ENCODE measurements around the gene FKRP.
"Not testable (repeated sequence)": the region's sequence is repeated elsewhere in the genome, so short reads cannot be mapped to it uniquely, and the experiment has no call there.

Gene FKRP, protein sequence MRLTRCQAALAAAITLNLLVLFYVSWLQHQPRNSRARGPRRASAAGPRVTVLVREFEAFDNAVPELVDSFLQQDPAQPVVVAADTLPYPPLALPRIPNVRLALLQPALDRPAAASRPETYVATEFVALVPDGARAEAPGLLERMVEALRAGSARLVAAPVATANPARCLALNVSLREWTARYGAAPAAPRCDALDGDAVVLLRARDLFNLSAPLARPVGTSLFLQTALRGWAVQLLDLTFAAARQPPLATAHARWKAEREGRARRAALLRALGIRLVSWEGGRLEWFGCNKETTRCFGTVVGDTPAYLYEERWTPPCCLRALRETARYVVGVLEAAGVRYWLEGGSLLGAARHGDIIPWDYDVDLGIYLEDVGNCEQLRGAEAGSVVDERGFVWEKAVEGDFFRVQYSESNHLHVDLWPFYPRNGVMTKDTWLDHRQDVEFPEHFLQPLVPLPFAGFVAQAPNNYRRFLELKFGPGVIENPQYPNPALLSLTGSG

DNA sequence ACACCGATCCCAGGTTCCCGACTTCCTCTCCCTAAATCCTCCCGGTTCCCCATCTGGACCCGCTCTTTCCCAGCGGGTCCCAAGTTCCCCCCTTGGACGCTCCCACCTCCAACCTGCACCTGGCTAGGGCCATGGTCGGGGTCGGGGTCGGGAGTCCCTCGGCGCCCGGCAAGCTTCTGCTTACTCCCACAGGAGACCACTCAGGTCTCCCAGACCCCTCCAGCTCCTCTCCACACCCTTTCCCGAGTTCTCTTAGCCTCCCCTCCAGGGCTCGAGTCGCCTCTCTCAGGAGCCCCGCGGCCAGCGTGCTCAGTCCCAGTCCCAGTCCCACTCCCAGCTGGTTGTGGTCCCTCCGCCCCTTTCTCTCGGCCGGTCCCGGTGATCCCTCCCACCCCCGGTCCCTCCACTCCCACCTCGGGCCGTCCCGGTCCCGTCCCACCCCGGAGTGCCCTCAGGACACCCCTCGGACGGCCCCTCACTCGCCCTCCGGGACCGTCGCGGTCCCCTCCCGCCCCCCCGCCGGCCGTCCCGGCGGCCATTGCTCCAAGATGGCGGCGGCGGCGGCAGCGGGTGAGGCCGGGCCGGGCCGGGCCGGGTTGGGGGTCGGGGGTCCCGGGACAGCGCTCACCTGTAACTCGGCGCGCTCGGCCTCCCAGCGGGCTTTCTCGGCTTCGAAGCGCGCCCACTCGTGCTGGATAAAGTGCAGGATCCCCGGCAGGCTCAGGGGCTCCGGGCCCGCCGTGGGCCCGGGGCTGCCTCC lies at the start of gene FKRP:
Gene FKRP, plus strand, starts transcription at position 537 of the 760 bp plus-strand sequence. CDS start 9,394 bp downstream, outside the sequence.
- DNase-seq: peak; percentile 57

GRCh38 chr19:46696866-46697203 lies 49.0 kb upstream of the FKRP start:
- no peak for DNase-seq

DNA sequence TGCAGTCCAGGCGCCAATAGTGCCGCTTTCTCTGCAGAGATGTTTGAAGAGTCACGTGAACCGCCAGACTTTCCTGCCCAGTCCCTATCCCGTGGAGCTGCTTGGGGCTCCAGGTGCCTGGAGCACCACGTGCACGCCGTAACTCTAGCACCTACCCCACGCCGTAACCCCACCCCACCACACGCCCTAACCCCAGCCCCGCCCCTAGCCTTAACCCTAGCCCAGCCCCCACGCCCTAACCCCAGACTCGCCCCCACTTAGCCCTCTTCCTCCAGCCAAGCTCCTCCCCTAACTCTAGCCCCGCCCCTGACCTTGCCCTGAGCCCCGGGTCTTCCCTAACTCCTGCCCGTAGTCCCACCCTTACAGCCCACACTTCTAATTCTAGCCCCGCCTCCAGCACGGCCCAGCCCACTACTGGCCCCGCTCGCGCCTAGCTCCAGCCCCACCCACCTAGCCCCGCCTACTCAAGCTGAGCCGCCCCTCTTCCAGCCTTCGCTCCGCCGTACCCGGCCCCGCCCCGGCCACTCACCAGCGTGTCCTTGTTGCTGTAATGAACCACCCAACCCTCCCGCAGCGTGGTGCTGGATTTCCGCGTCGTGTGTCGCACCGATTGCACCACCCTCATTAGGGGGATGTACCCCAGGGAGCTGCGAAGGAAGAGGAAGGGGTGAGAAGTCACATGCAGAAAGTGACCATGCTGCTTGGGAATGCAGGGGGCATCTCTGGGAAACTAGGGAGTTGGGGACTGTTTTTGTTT lies 48.5 kb upstream of the FKRP start:
- peak; percentile 90 for DNase-seq

- DNase-seq: no peak
These were observed 47.2 kb upstream of the FKRP start for GRCh38 chr19:46698395-46699321.

- DNase-seq: no peak
These were observed 45.2 kb upstream of the FKRP start for GRCh38 chr19:46700704-46701103.

GRCh38 chr19:46704379-46705076 lies 41.3 kb upstream of the FKRP start:
- peak; percentile 70 for DNase-seq

DNA sequence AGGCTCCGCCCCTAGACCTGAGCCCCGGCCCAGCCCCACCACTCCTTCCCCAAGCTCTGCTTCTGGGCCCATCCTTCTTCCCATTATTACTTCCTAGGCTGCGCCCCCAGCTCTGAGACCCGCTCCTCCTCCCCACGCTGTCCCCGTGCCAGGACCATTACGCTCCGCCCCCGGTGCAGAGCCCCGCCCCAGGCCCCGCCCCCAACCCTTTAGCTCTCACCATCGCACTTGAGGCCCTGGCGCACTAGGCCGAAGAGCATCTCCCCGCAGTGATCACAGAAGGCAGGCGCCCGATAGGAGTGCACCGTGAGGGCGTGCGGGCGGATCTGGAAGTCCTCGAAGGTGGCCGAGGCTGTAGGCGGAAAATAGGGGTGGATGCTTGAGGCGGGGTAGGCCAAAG lies 35.2 kb upstream of the FKRP start:
- no peak for DNase-seq

GRCh38 chr19:46712768-46713338 lies 33.0 kb upstream of the FKRP start:
- not testable (repeated sequence) for DNase-seq

- DNase-seq: peak; percentile 95
These were observed 31.9 kb upstream of the FKRP start for GRCh38 chr19:46713781-46714443.

DNA sequence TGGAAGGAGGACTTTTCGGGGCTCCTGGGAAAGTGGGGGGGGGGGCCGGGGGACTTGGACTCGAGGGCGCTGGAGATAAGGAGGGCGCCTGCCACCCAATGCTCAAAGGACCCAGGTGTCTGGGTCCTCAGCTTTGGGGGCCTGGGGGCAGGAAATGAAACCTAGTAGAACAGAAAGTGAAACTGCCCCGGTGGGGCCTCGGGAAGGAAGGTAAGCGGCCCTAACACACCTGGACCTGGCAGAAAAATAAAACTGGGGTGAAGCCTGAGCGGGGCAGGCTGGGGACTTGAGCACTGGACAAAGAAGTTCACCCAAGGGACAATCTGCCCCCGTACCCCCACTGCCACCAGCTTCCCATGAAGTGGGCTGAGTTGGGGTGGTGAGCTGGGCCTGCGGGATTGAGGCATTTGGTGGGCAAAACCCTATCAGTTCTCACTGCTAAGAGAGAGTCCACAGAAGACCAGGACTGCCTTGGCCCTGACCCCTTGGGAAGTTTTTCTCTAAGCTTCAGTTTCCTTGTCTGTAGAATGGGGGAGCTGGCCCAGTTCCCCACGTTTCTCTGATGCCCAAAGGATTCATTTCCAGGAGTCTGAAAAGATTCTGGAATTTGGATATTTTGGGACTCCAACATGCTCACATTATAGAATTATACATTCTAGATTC lies 31.3 kb upstream of the FKRP start:
- DNase-seq: no peak

- no peak for DNase-seq
These were observed 30.3 kb upstream of the FKRP start for GRCh38 chr19:46715620-46715974.

DNA sequence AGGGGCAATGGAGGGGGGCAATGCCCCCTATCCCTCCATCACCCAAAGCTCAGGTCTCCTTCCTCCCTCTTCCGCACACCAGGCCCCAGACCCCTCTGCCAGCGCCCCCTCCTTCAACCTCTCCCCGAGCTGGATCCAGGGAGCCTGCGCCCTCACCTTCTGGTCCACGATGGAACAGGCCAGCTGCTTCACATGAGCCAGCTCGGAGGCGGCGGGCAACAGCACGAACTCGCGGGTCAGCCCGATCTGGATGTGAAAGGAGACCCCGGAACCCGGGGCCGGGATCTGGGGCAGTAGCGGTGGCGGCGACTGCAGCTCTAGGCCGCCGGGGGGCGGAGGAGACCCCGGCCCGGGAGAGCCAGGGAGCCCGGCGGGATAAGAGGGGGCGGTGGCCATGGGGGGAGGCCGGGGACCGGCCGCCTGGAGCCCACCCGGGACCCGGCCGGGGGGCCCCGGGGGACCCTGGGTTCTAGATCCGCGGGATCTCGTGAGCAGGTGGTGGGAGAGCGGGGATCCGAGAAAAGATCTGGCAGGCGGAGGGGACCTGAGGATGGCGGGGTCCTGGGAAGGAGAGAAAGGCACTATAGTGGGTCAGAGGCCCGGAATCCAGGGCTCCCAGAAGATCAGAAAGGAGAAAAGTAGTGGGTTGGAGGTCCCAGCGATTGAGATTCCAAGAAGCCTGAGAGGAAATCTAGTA lies 29.7 kb upstream of the FKRP start:
- no peak for DNase-seq

GRCh38 chr19:46716672-46717033 lies 29.2 kb upstream of the FKRP start:
- peak; percentile 63 for DNase-seq

GRCh38 chr19:46717034-46717715 lies 28.7 kb upstream of the FKRP start, which contains the start of gene PRKD2:
PRKD2 (minus strand) TSS chr19:46717114; CDS start chr19:46716370, 744 bp downstream.
- DNase-seq: peak; percentile 96

DNA sequence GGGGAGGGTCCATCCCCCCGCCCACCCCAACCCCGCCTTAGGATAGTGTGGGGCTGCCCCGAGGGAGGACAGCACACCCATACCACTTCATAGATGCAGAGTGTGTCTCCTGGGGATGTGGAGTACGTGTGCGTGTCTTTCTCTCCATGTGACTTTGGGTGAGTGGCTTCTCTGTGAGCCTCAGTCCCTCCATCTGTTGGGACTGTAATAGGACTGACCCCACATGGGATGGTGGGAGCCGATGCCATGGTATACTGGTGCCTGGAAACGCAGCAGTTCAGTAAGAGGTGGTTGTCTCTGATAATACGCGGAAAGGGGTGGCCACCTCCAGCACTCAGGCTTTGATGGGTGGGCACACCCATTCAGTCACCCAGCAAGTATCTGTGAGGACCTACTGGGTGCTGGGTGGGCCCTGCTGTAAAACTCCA lies 28.1 kb upstream of the FKRP start:
- DNase-seq: no peak

GRCh38 chr19:46718157-46718933 lies 27.5 kb upstream of the FKRP start:
- DNase-seq: no peak

GRCh38 chr19:46718934-46719622 lies 26.8 kb upstream of the FKRP start:
- DNase-seq: no peak
